ENCODE results near the gene ITGA4. TPM values are rescaled to one million over a fixed set of nuclear protein-coding genes. Genes with fewer than 3 reads are reported as not detected.
A peak's percentile ranks its signal among the peaks of the same experiment; 100 is the strongest.

ITGA4 gene
- total and polyA plus RNA-seq, 2 donors (not counting 1 experiment from before 2014, with no cell fraction given): 69.2 to 169 TPM

GRCh38 chr2:181570059-181570458, 112.9 kb downstream of the ITGA4 start:
- 100% methylated on average over 1 of the region's 2 CpGs for WGBS (ENCODE audit: insufficient coverage)
- Histone ChIP-seq H3K36me3 (replicated peaks in 1 of 2; ENCODE audit: control extremely low read depth in 1 of 2, control insufficient read depth in 1 of 2, extremely low read depth in 1 of 2, insufficient read depth in 2 of 2, low read length in 1 of 2) (no peaks in the 10 kb centered on the region), H3K4me2 (replicated peaks; ENCODE audit: low read depth, low read length, poor library complexity, severe bottlenecking) (no peak overlapping the region), H3K9me3 (ENCODE audit: control extremely low read depth in 1 of 3, control insufficient read depth in 2 of 3, insufficient read depth in 1 of 3, low read length in 2 of 3) (no peaks in the 10 kb centered on the region), H3K79me2 (ENCODE audit: control insufficient read depth, insufficient read depth, low read length) (no peaks in the 10 kb centered on the region), H4K20me1 (ENCODE audit: control insufficient read depth, insufficient read depth, low read length, poor library complexity, severe bottlenecking) (no peaks in the 10 kb centered on the region), H3K9ac (ENCODE audit: low read length) (no peak overlapping the region), H3K27me3 (replicated peaks in 1 of 4; ENCODE audit: control extremely low read depth in 1 of 4, control insufficient read depth in 3 of 4, insufficient read depth in 4 of 4, low read length in 3 of 4) (peaks cover 0 to 4% (median under 1%) of the 10 kb centered on the region in 4 experiments), H2AFZ (ENCODE audit: insufficient read depth, low read depth, low read length, poor library complexity, severe bottlenecking) (no peak overlapping the region), H3K4me3 (ENCODE audit: control extremely low read depth in 1 of 5, extremely low read depth in 1 of 5, insufficient read depth in 1 of 5, low read depth in 2 of 5, low read length in 4 of 5) (no peak overlapping the region), H3K4me1 (ENCODE audit: control insufficient read depth in 2 of 2, insufficient read depth in 2 of 2, low read length in 2 of 2) (no peaks in the 10 kb centered on the region), H3K27ac (ENCODE audit: low read length in 2 of 2) (no peak overlapping the region)
- peaks cover 12% of the 10 kb centered on the region for H3K27me3 Mint-ChIP-seq
- no peaks in the 10 kb centered on the region for H3K4me1 Mint-ChIP-seq
- intact Hi-C loops (cut with micrococcal nuclease): loop anchor here (5.0 kb wide), 1 partner anchor 147 kb away; no protein-coding TSS in a partner anchor
- CTCF ChIA-PET: no interaction called here
- H3K27ac Mint-ChIP-seq: no peak overlapping the region
- POLR2A ChIA-PET: no interaction called here
- no peak for DNase-seq
- ATAC-seq (ENCODE audit: low read depth): no peak
- no peaks in the 10 kb centered on the region for H3K9me3 Mint-ChIP-seq (ENCODE audit: insufficient read depth)
- H3K4me3 Mint-ChIP-seq: no peak overlapping the region
- TF ChIP-seq EZH2 (IDR thresholded peaks at IDR 0.05; ENCODE audit: borderline replicate concordance, insufficient read depth, low read depth, low read length, poor library complexity, severe bottlenecking) (no peak), CTCF (IDR thresholded peaks at IDR 0.05) (no peak)

GRCh38 chr2:181570833-181571661, 113.9 kb downstream of the ITGA4 start:
- Histone ChIP-seq H3K4me1 (ENCODE audit: control insufficient read depth in 2 of 2, insufficient read depth in 2 of 2, low read length in 2 of 2) (no peaks in the 10 kb centered on the region), H3K4me3 (ENCODE audit: control extremely low read depth in 1 of 5, extremely low read depth in 1 of 5, insufficient read depth in 1 of 5, low read depth in 2 of 5, low read length in 4 of 5) (no peak overlapping the region), H2AFZ (ENCODE audit: insufficient read depth, low read depth, low read length, poor library complexity, severe bottlenecking) (no peak overlapping the region), H3K79me2 (ENCODE audit: control insufficient read depth, insufficient read depth, low read length) (no peaks in the 10 kb centered on the region), H3K9me3 (ENCODE audit: control extremely low read depth in 1 of 3, control insufficient read depth in 2 of 3, insufficient read depth in 1 of 3, low read length in 2 of 3) (no peaks in the 10 kb centered on the region), H3K36me3 (replicated peaks in 1 of 2; ENCODE audit: control extremely low read depth in 1 of 2, control insufficient read depth in 1 of 2, extremely low read depth in 1 of 2, insufficient read depth in 2 of 2, low read length in 1 of 2) (no peaks in the 10 kb centered on the region), H3K27me3 (replicated peaks in 1 of 4; ENCODE audit: control extremely low read depth in 1 of 4, control insufficient read depth in 3 of 4, insufficient read depth in 4 of 4, low read length in 3 of 4) (peaks cover 0 to 4% (median 2%) of the 10 kb centered on the region in 4 experiments), H3K27ac (ENCODE audit: low read length in 2 of 2) (no peak overlapping the region), H4K20me1 (ENCODE audit: control insufficient read depth, insufficient read depth, low read length, poor library complexity, severe bottlenecking) (no peaks in the 10 kb centered on the region), H3K9ac (ENCODE audit: low read length) (no peak overlapping the region), H3K4me2 (replicated peaks; ENCODE audit: low read depth, low read length, poor library complexity, severe bottlenecking) (peak overlapping the region; percentile 27)
- Mint-ChIP-seq H3K4me3 (no peak overlapping the region), H3K9me3 (ENCODE audit: insufficient read depth) (no peaks in the 10 kb centered on the region), H3K27ac (no peak overlapping the region), H3K4me1 (no peaks in the 10 kb centered on the region), H3K27me3 (peaks cover 12% of the 10 kb centered on the region)
- DNase-seq: no peak
- peak; percentile 65 for TF ChIP-seq CTCF (IDR thresholded peaks at IDR 0.05)
- TF ChIP-seq EZH2 (IDR thresholded peaks at IDR 0.05; ENCODE audit: borderline replicate concordance, insufficient read depth, low read depth, low read length, poor library complexity, severe bottlenecking): no peak
- WGBS (ENCODE audit: insufficient coverage): 80% methylated on average over 1 of the region's 4 CpGs
- intact Hi-C loops (cut with micrococcal nuclease): loop anchor here (5.0 kb wide), 1 partner anchor 146 kb away; no protein-coding TSS in a partner anchor
- ChIA-PET CTCF (interaction anchor here (1.0 to 3.8 kb wide), 2 partner anchors 144 to 1445 kb away, joined by 3 to 23 read pairs; no protein-coding TSS in a partner anchor), POLR2A (no interaction called here)
- no peak for ATAC-seq (ENCODE audit: low read depth)

Measured in B cell (primary cell).